B cell (primary cell): Measurements from ENCODE around the gene KAT8.

Experiments
- CTCF ChIP-seq: fragments of 200-600 bp; IDR thresholded peaks from one replicate; pipeline ENCODE4 v1.8.0; 2022; ENCODE audit warnings: antibody characterized with exemption, mild to moderate bottlenecking
- EZH2 ChIP-seq: IDR thresholded peaks from 2 replicates; pipeline ENCODE4 v1.6.1; 2012; ENCODE audit warnings: borderline replicate concordance, low read depth, mild to moderate bottlenecking, moderate library complexity, low read length; ENCODE audit not compliant: insufficient read depth, poor library complexity, severe bottlenecking

- no peak for TF ChIP-seq CTCF
- no peak for TF ChIP-seq EZH2
Measured at GRCh38 chr16:31082368-31083045, 35.0 kb upstream of the KAT8 start.
